HCT116 (cell line): ENCODE data around the gene KLHDC7B.
"Not testable (repeated sequence)": the region's sequence is repeated elsewhere in the genome, so short reads cannot be mapped to it uniquely, and the experiment has no call there.

Source experiments
- CTCF ChIP-seq, 3 experiments: fragments of 200-600 bp in 1 of 3; sonication (generic) in 1 of 3; IDR thresholded peaks in 2 of 3; conservative IDR thresholded peaks in 1 of 3; 2 replicates each; pipeline ENCODE4 v1.5.1; 2012 to 2017; ENCODE audit warnings: low read depth in 2 of 3, low read length in 2 of 3, antibody characterized with exemption in 1 of 3, borderline replicate concordance in 1 of 3, control low read depth in 1 of 3, mild to moderate bottlenecking in 1 of 3, mixed read lengths in 1 of 3, mixed run types in 1 of 3, moderate library complexity in 1 of 3; ENCODE audit not compliant: insufficient read depth in 1 of 3
- ZBTB33 ChIP-seq: IDR thresholded peaks from 2 replicates; pipeline ENCODE4 v1.6.1; 2011; ENCODE audit warnings: mild to moderate bottlenecking, low read length, moderate library complexity; ENCODE audit not compliant: insufficient replicate concordance; ENCODE audit errors: extremely low read depth

- not testable (repeated sequence) for TF ChIP-seq ZBTB33; CTCF (IDR thresholded peaks at IDR 0.05 in 2 of 3, conservative IDR thresholded peaks at IDR 0.05 in 1 of 3; ENCODE audit: borderline replicate concordance in 1 of 3, insufficient read depth in 1 of 3, low read depth in 2 of 3, low read length in 2 of 3)
Observed at GRCh38 chr22:50520184-50520583, 25.5 kb upstream of the KLHDC7B start.
